Type B pancreatic cell (in vitro differentiated cells): ENCODE measurements around the gene BCL11A. TPM values are rescaled to one million over a fixed set of nuclear protein-coding genes. Genes with fewer than 3 reads are reported as not detected.

Source experiments
- DNase-seq: peaks from one replicate; pipeline ENCODE4 v3.0.0; 2021; ENCODE audit warnings: mixed read lengths; ENCODE audit not compliant: unreplicated experiment; ENCODE audit errors: extremely low spot score
- H3K27ac Mint-ChIP-seq: 2 replicates; pipeline ENCODE4 v1.8.0; 2021; ENCODE audit warnings: mild to moderate bottlenecking, mixed read lengths
- H3K27me3 Mint-ChIP-seq: 2 replicates; pipeline ENCODE4 v1.8.0; 2021; ENCODE audit warnings: mixed read lengths
- H3K36me3 Mint-ChIP-seq: 2 replicates; pipeline ENCODE4 v1.8.0; 2021; ENCODE audit warnings: mixed read lengths
- H3K4me1 Mint-ChIP-seq: one replicate; pipeline ENCODE4 v1.8.0; 2021; ENCODE audit warnings: mixed read lengths; ENCODE audit not compliant: unreplicated experiment
- H3K4me3 Mint-ChIP-seq: 2 replicates; pipeline ENCODE4 v1.8.0; 2021; ENCODE audit warnings: mild to moderate bottlenecking, mixed read lengths
- H3K9me3 Mint-ChIP-seq: 2 replicates; pipeline ENCODE4 v1.8.0; 2021; ENCODE audit warnings: mixed read lengths
- CTCF ChIP-seq: fragments of 200-600 bp; sonication (generic); conservative IDR thresholded peaks from 2 replicates; pipeline ENCODE4 v1.5.0; 2021; ENCODE audit warnings: antibody characterized with exemption, mild to moderate bottlenecking
- total RNA-seq: library from RNA; stranded (reverse); gene quantifications from 2 replicates; pipeline ENCODE4 v1.2.1, GENCODE V29; 2021; ENCODE audit warnings: low replicate concordance

Gene BCL11A
- total RNA-seq, 1 donor from 2014 or later, result 53.1 TPM

- no peak overlapping the region for H3K4me3 Mint-ChIP-seq
- TF ChIP-seq CTCF, result no peak
- H3K36me3 Mint-ChIP-seq, result no peaks in the 10 kb centered on the region
- H3K27ac Mint-ChIP-seq, result no peak overlapping the region
- H3K27me3 Mint-ChIP-seq, result peaks cover 8% of the 10 kb centered on the region
- peaks cover 3% of the 10 kb centered on the region for H3K9me3 Mint-ChIP-seq
- peaks cover 65% of the 10 kb centered on the region for H3K4me1 Mint-ChIP-seq
- no peak for DNase-seq
Observed at GRCh38 chr2:60405271-60405919, 148.1 kb downstream of the BCL11A start.

Other genes starting within 250 kb of the BCL11A start
- 16.2 and 20.9 TPM in 2 replicates for gene PAPOLG, start 202.6 kb upstream of the BCL11A start, total RNA-seq